Stimulated activated CD4-positive, alpha-beta T cell treated with anti-CD3 and anti-CD28 coated beads, Interleukin-2, amount 100 ng/mL, for 4 hours (primary cell): ENCODE results near the gene IQGAP3.
"Not testable (repeated sequence)": the region's sequence is repeated elsewhere in the genome, so short reads cannot be mapped to it uniquely, and the experiment has no call there.

Experiments
- DNase-seq: peaks from one replicate; pipeline ENCODE4 v3.0.0-alpha.2; 2020; ENCODE audit warnings: low read depth

The IQGAP3 gene, protein sequence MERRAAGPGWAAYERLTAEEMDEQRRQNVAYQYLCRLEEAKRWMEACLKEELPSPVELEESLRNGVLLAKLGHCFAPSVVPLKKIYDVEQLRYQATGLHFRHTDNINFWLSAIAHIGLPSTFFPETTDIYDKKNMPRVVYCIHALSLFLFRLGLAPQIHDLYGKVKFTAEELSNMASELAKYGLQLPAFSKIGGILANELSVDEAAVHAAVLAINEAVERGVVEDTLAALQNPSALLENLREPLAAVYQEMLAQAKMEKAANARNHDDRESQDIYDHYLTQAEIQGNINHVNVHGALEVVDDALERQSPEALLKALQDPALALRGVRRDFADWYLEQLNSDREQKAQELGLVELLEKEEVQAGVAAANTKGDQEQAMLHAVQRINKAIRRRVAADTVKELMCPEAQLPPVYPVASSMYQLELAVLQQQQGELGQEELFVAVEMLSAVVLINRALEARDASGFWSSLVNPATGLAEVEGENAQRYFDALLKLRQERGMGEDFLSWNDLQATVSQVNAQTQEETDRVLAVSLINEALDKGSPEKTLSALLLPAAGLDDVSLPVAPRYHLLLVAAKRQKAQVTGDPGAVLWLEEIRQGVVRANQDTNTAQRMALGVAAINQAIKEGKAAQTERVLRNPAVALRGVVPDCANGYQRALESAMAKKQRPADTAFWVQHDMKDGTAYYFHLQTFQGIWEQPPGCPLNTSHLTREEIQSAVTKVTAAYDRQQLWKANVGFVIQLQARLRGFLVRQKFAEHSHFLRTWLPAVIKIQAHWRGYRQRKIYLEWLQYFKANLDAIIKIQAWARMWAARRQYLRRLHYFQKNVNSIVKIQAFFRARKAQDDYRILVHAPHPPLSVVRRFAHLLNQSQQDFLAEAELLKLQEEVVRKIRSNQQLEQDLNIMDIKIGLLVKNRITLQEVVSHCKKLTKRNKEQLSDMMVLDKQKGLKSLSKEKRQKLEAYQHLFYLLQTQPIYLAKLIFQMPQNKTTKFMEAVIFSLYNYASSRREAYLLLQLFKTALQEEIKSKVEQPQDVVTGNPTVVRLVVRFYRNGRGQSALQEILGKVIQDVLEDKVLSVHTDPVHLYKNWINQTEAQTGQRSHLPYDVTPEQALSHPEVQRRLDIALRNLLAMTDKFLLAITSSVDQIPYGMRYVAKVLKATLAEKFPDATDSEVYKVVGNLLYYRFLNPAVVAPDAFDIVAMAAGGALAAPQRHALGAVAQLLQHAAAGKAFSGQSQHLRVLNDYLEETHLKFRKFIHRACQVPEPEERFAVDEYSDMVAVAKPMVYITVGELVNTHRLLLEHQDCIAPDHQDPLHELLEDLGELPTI (N-terminal part only)

GRCh38 chr1:156571919-156572662 is at the start of gene IQGAP3:
Gene IQGAP3, minus strand, starts transcription at chr1:156572565. Its CDS starts 36 bp downstream, at chr1:156572529.
- peak; percentile 43 for DNase-seq

DNA sequence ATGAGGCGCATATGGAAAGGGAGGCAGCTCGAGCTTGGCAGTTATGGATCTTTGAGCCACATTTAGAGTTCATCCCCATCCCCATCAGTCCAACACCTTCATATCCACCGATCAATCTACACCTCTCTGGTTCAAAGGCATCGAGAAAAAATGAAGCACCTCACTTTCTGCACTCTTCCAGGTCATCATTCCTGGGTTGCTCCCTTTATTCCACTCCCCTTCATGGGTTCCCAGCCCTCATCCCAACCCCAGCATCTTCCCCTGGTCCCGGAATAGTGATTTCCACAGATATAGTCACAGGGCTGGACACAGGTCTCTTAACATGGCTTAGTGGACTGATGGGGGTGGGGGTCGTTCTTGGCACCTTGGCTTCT is 47.2 kb upstream of the IQGAP3 start:
- no peak for DNase-seq

GRCh38 chr1:156618853-156619581 is 46.7 kb upstream of the IQGAP3 start, which contains the start of gene HAPLN2:
Gene HAPLN2, plus strand, starts transcription at chr1:156619415. Its CDS starts 4,076 bp downstream, at chr1:156623491.
- DNase-seq: no peak

- DNase-seq: no peak
Observed at GRCh38 chr1:156616463-156616862, 44.1 kb upstream of the IQGAP3 start.

GRCh38 chr1:156615946-156616345 is 43.6 kb upstream of the IQGAP3 start:
- DNase-seq: no peak

- DNase-seq: no peak
Observed at GRCh38 chr1:156612666-156613065, 40.3 kb upstream of the IQGAP3 start.

- not testable (repeated sequence) for DNase-seq
Observed at GRCh38 chr1:156610072-156610471, 37.7 kb upstream of the IQGAP3 start.

DNA sequence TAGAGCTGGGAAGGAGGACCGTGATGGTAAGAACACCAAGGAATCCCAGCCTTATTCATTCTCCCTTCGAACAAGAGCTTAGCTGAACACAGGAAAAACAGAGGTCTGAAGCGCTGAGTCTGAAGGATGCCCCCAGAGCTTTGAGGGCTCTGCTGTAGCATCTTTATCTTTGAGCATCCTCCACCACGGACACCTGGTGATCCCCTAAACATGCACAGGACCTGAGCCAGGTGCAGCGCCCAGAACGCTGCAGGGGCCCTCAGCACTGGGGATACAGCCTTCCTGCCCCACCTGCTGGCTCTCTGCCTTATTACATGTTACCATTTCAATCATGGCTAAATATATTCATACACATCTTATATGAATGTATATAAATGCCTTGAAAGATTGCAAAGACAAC is 36.6 kb upstream of the IQGAP3 start:
- peak; percentile 45 for DNase-seq

GRCh38 chr1:156608036-156608674 is 35.8 kb upstream of the IQGAP3 start:
- peak; percentile 52 for DNase-seq

- not testable (repeated sequence) for DNase-seq
Observed at GRCh38 chr1:156607344-156607743, 35.0 kb upstream of the IQGAP3 start.

DNA sequence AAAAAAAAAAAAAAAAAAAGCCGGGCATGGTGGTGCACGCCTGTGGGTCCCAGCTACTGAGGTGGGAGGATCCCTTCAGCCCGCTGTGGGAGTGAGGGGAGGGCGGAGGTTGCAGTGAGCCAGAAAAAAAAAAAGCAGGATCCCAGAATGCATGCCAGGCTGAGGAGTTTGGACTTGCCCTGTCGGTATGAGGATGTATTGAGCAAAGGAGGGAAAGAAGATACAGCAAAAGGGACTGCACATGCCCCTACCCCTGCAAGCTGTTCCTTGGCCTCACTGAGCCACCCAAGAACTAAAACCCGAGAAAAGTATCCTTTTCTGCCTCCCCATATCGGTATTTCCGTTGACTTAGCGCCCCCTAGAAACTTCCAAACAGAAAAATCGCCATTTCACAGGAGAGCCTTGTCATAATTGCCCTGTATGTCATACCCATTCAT is 30.2 kb upstream of the IQGAP3 start:
- DNase-seq: no peak

DNA sequence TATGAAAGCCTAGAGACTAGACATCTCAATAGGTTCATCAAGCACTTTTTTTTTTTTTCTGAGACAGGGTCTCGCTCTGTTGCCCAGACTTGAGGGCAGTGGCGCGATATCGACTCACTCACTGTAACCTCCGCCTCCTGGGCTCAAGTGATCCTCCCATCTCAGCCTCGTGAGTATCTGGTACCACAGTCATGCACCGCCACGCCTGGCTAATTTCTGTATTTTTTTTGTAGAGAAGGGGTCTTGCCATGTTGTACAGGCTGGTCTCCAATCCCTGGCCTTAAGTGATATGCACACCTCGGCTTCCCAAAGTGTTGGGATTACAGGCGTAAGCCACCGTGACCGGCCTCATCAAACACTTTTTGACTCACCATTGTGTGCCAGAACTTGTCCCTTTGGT is 29.5 kb upstream of the IQGAP3 start:
- no peak for DNase-seq

- peak; percentile 70 for DNase-seq
Observed at GRCh38 chr1:156601122-156601830, 28.9 kb upstream of the IQGAP3 start, which contains the start of gene GPATCH4. Gene GPATCH4, minus strand, starts transcription at chr1:156601479.

- DNase-seq: no peak
Observed at GRCh38 chr1:156600733-156601121, 28.4 kb upstream of the IQGAP3 start.

DNA sequence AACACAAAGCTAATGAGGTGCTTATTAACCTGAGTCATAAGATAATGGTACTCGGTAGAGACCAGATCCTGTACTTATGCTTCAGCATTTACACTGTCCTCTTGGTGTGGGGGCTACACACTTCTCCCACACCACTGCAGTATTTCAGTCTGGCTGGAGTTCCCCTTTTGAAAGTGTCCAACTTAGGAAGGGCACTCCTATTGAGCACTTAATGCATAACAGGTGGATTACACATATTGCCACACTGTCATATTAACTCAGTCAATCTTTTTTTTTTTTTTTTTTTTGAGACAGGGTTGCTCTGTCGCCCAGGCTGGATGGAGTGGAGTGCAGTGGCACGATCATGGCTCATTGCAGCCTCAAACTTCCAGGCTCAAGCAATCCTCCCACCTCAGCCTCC is 27.4 kb upstream of the IQGAP3 start:
- DNase-seq: no peak

- no peak for DNase-seq
Observed at GRCh38 chr1:156598731-156599432, 26.5 kb upstream of the IQGAP3 start.

DNA sequence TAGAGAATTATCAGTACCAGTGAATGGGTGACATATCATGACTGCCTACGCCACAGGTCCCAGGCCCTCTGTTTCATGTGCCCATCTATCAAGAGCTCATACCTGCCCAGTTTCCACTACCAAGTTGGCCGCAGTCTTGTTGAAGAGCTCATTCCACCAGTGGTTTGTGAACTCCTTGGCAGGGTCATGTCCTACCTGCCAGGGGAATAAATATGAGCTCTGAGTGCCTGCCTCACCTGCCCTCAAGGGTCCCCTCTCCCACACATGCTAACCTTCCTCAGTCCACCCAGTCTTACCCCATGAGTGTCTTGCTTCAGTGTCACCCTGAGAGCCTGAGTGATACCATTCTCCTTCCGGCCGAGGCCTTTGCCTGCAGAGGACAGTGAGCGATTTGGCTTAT is 25.8 kb upstream of the IQGAP3 start:
- DNase-seq: no peak

DNA sequence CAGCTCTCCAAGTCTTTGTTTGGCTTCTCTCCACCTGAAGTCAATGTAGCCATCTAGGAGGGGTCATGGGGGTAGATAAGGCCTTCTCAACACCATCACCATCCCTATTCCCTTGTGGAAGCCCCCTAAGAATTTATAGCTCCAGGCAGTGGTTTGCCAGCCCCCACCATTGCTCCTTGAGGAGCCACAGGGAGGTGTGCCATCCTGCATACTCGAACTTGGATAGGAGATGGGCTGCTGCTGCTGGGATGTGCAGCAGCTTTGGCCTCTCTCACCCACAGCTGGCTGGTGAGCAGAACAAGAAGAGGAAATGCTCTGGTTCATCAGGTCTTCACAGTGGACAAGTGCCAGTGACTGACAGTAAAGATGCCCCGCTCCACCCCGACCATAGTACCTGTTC is 24.1 kb upstream of the IQGAP3 start:
- no peak for DNase-seq

DNA sequence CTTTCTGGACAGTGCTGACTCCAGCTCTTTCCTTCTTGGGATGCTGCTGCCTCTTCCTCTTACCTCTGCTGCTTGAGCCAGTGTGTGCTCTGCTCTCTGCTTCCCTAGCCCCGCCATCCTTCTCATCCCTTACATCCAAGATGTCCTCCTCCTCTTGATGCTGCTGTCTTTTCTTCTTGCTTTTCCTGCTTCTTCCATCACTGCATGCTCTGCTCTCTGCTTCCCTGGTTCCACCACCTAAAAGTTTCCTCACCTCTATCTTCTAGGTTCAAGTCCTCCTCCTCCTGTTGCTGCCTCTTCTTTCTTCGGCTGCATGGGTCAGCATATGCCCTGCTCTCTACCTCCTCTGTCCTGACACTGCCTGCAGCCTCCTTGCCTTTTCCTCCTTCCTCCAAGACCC is 22.7 kb upstream of the IQGAP3 start:
- no peak for DNase-seq
